Measurements from ENCODE around the gene WNT5A. TPM values are rescaled to one million over a fixed set of nuclear protein-coding genes. Genes with fewer than 3 reads are reported as not detected.

The WNT5A gene
- polyA plus RNA-seq, 1 experiment, result 203 TPM

- Histone ChIP-seq H3K9me3 (ENCODE audit: control insufficient read depth, insufficient read depth, low read length) (no peaks in the 10 kb centered on the region; the same call in 1 of the 2 replicates), H3K27ac (ENCODE audit: low read depth, low read length) (peak overlapping the region; percentile 68), H3K27me3 (ENCODE audit: control insufficient read depth, insufficient read depth, low read length) (no peaks in the 10 kb centered on the region), H3K4me3 (ENCODE audit: low read depth, low read length) (peak overlapping the region; percentile 98)
- CTCF ChIA-PET, result interaction anchor here (0.6 to 1.9 kb wide), 5 partner anchors 11 to 1540 kb away, joined by 3 to 7 read pairs (median 3); no protein-coding TSS in a partner anchor
- POLR2A ChIA-PET, result interaction anchor here (1.1 to 2.1 kb wide), 3 partner anchors 9 to 308 kb away, joined by 3 to 7 read pairs (median 4); no protein-coding TSS in a partner anchor
- DNase-seq (ENCODE audit: low read depth, low spot score), result no peak
- no peak for TF ChIP-seq CTCF (IDR thresholded peaks at IDR 0.05; ENCODE audit: low read depth, low read length)
These were observed 9.5 kb downstream of the WNT5A start for GRCh38 chr3:55477306-55478303.

GRCh38 chr3:55476515-55476914, 10.6 kb downstream of the WNT5A start:
- DNase-seq (ENCODE audit: low read depth, low spot score), result no peak
- POLR2A ChIA-PET, result interaction anchor here (1.1 to 2.1 kb wide), 3 partner anchors 8 to 307 kb away, joined by 3 to 7 read pairs (median 4); no protein-coding TSS in a partner anchor

GRCh38 chr3:55474213-55474632, 12.9 kb downstream of the WNT5A start:
- no peak for TF ChIP-seq CTCF (IDR thresholded peaks at IDR 0.05; ENCODE audit: low read depth, low read length)
- no peak overlapping the region for H3K4me3 ChIP-seq (ENCODE audit: low read depth, low read length)
- no peak overlapping the region for H3K27ac ChIP-seq (ENCODE audit: low read depth, low read length)
- POLR2A ChIA-PET, result interaction anchor here (0.5 kb wide), 1 partner anchor 565 kb away, joined by 4 read pairs; no protein-coding TSS in a partner anchor
- DNase-seq (ENCODE audit: low read depth, low spot score), result no peak
- CTCF ChIA-PET, result no interaction called here
- H3K9me3 ChIP-seq (ENCODE audit: control insufficient read depth, insufficient read depth, low read length), result peaks cover 3% of the 10 kb centered on the region; the same call in 1 of the 2 replicates
- no peaks in the 10 kb centered on the region for H3K27me3 ChIP-seq (ENCODE audit: control insufficient read depth, insufficient read depth, low read length)

More at GRCh38 chr3:55476515-55476914, 10.6 kb downstream of the WNT5A start:
- Histone ChIP-seq H3K27ac (ENCODE audit: low read depth, low read length) (peak overlapping the region; percentile 68), H3K27me3 (ENCODE audit: control insufficient read depth, insufficient read depth, low read length) (no peaks in the 10 kb centered on the region), H3K4me3 (ENCODE audit: low read depth, low read length) (peak overlapping the region; percentile 98), H3K9me3 (ENCODE audit: control insufficient read depth, insufficient read depth, low read length) (no peaks in the 10 kb centered on the region; the same call in 1 of the 2 replicates)
- CTCF ChIA-PET, result interaction anchor here (1.2 to 1.9 kb wide), 4 partner anchors 622 to 1538 kb away, joined by 3 to 7 read pairs (median 4); no protein-coding TSS in a partner anchor
- TF ChIP-seq CTCF (IDR thresholded peaks at IDR 0.05; ENCODE audit: low read depth, low read length), result no peak

GRCh38 chr3:55473788-55474187, 13.3 kb downstream of the WNT5A start:
- DNase-seq (ENCODE audit: low read depth, low spot score), result no peak
- H3K4me3 ChIP-seq (ENCODE audit: low read depth, low read length), result no peak overlapping the region
- CTCF ChIA-PET, result no interaction called here
- H3K27me3 ChIP-seq (ENCODE audit: control insufficient read depth, insufficient read depth, low read length), result no peaks in the 10 kb centered on the region
- TF ChIP-seq CTCF (IDR thresholded peaks at IDR 0.05; ENCODE audit: low read depth, low read length), result no peak
- POLR2A ChIA-PET, result interaction anchor here (0.5 to 0.7 kb wide), 2 partner anchors 143 to 564 kb away, joined by 3 to 4 read pairs; no protein-coding TSS in a partner anchor
- no peak overlapping the region for H3K27ac ChIP-seq (ENCODE audit: low read depth, low read length)
- H3K9me3 ChIP-seq (ENCODE audit: control insufficient read depth, insufficient read depth, low read length), result peaks cover 3% of the 10 kb centered on the region; the same call in 1 of the 2 replicates

All from AG04450 (cell line).